K562 (cell line): ENCODE results near the gene ST7. TPM values are rescaled to one million over a fixed set of nuclear protein-coding genes. Genes with fewer than 3 reads are reported as not detected.

ENCODE experiments used
- ARID2 ChIP-seq: fragments of 450-650 bp; IDR thresholded peaks from 2 replicates; pipeline ENCODE4 v1.6.1; 2017; ENCODE audit warnings: antibody characterized with exemption, mild to moderate bottlenecking
- DDX20 ChIP-seq: fragments of 450-650 bp; IDR thresholded peaks from 2 replicates; pipeline ENCODE4 v1.6.1; 2016; ENCODE audit warnings: missing genetic modification characterization, low read depth, mild to moderate bottlenecking, missing compliant biosample characterization, moderate library complexity
- ETV5 ChIP-seq: sonication (generic); formaldehyde crosslinking; IDR thresholded peaks from 2 replicates; pipeline ENCODE4 v1.4.0; 2020; ENCODE audit warnings: low read depth, mild to moderate bottlenecking, missing genetic modification reagents
- HMGXB4 ChIP-seq: sonication (generic); formaldehyde crosslinking; IDR thresholded peaks from 2 replicates; pipeline ENCODE4 v1.8.1; 2023; ENCODE audit warnings: mild to moderate bottlenecking, missing genetic modification reagents
- KDM1A ChIP-seq, 2 experiments: fragments of 450-650 bp; IDR thresholded peaks; 2 replicates each; pipeline ENCODE4 v1.6.1; 2016; ENCODE audit warnings: mild to moderate bottlenecking in 2 of 2
- MBD2 ChIP-seq: sonication (generic); IDR thresholded peaks from 2 replicates; pipeline ENCODE4 v1.6.1; 2016; ENCODE audit warnings: low read depth, borderline replicate concordance
- NFE2L1 ChIP-seq: fragments of 450-650 bp; IDR thresholded peaks from 2 replicates; pipeline ENCODE4 v1.6.1; 2016; ENCODE audit warnings: missing genetic modification characterization, low read depth, mild to moderate bottlenecking, missing compliant biosample characterization, moderate library complexity, borderline replicate concordance
- NFIX ChIP-seq: fragments of 250-450 bp; sonication (Bioruptor Pico); IDR thresholded peaks from 2 replicates; pipeline ENCODE4 v1.4.0; 2020; ENCODE audit warnings: low read depth, mild to moderate bottlenecking, moderate library complexity
- POLR2G ChIP-seq: fragments of 200-400 bp; formaldehyde crosslinking; IDR thresholded peaks from 2 replicates; pipeline ENCODE4 v1.6.1; 2017; ENCODE audit warnings: low read depth, mild to moderate bottlenecking, antibody characterized with exemption, low read length, moderate library complexity
- PPARD ChIP-seq: fragments of 250-450 bp; sonication (Bioruptor Pico); IDR thresholded peaks from 2 replicates; pipeline ENCODE4 v1.8.0; 2022; ENCODE audit warnings: inconsistent platforms, mild to moderate bottlenecking, moderate library complexity
- RAD21 ChIP-seq, 2 experiments: fragments of 250-450 bp in 1 of 2; fragments of 450-650 bp in 1 of 2; sonication (Bioruptor Pico) in 1 of 2; formaldehyde crosslinking in 1 of 2; IDR thresholded peaks in 1 of 2; conservative IDR thresholded peaks in 1 of 2; 2 replicates each; pipeline versions ENCODE4 v1.4.0 to v1.8.0; 2020 to 2022; ENCODE audit warnings: mild to moderate bottlenecking in 2 of 2, moderate library complexity in 1 of 2
- RHOXF2B ChIP-seq: fragments of 250-450 bp; sonication (Bioruptor Pico); conservative IDR thresholded peaks from 2 replicates; pipeline ENCODE4 v1.5.1; 2021
- SMARCA4 ChIP-seq: fragments of 450-650 bp; IDR thresholded peaks from 2 replicates; pipeline ENCODE4 v1.6.1; 2016
- SMARCE1 ChIP-seq: fragments of 450-650 bp; IDR thresholded peaks from 2 replicates; pipeline ENCODE4 v1.7.1; 2016; ENCODE audit warnings: mild to moderate bottlenecking
- SMC3 ChIP-seq: conservative IDR thresholded peaks from 2 replicates; pipeline ENCODE4 v1.6.1; 2011; ENCODE audit warnings: low read depth, low read length, improper control_type of control experiment; ENCODE audit not compliant: insufficient read depth
- YBX1 ChIP-seq: fragments of 450-650 bp; IDR thresholded peaks from 2 replicates; pipeline ENCODE4 v1.7.1; 2016; ENCODE audit warnings: mild to moderate bottlenecking
- ZNF133 ChIP-seq: fragments of 250-450 bp; sonication (Bioruptor Pico); IDR thresholded peaks from 2 replicates; pipeline ENCODE4 v1.4.0; 2020; ENCODE audit warnings: mild to moderate bottlenecking
- ZNF668 ChIP-seq: fragments of 250-450 bp; sonication (Bioruptor Pico); IDR thresholded peaks from 2 replicates; pipeline ENCODE4 v1.8.0; 2022; ENCODE audit warnings: mild to moderate bottlenecking, inconsistent platforms
- ZNF830 ChIP-seq: fragments of 250-450 bp; sonication (Bioruptor Pico); IDR thresholded peaks from 2 replicates; pipeline ENCODE4 v1.5.0; 2021; ENCODE audit warnings: mild to moderate bottlenecking
- polyA plus RNA-seq, 8 experiments: library from polyadenylated mRNA; depleted of rRNA in 4 of 8; stranded (reverse) in 5 of 8; unstranded in 3 of 8; fragments of >200 nt; fragmentation: Nextera tagmentation in 2 of 8; fragmentation: Illumina TruSeq in 1 of 8; extraction: Ambion mirVana in 2 of 8; extraction: Trizol in 1 of 8; gene quantifications; 2 replicates each; pipeline versions ENCODE4 v1.2.1 to v1.2.3, GENCODE V29; 2011 to 2014; ENCODE audit warnings: inconsistent platforms in 1 of 8, missing spikeins in 1 of 8
- total RNA-seq, 7 experiments: library from RNA; depleted of rRNA in 6 of 7; stranded (reverse); fragments of >200 nt in 6 of 7; fragmentation: Illumina TruSeq in 2 of 7; extraction: Trizol in 2 of 7; gene quantifications; 2 replicates each; pipeline versions ENCODE4 v1.2.1 to v1.2.3, GENCODE V29; 2011 to 2021; ENCODE audit warnings: low replicate concordance in 1 of 7
- TF ChIP-seq, protein P1 (sequence below): fragments of 450-650 bp; IDR thresholded peaks from 2 replicates; pipeline ENCODE4 v1.6.1; 2016; ENCODE audit warnings: mild to moderate bottlenecking
- TF ChIP-seq, protein P2 (sequence below): fragments of 250-450 bp; sonication (Bioruptor Pico); IDR thresholded peaks from 2 replicates; pipeline ENCODE4 v1.8.0; 2022; ENCODE audit warnings: moderate library complexity, mild to moderate bottlenecking, inconsistent platforms
- TF ChIP-seq, protein P3 (sequence below), 2 experiments: fragments of 250-450 bp in 1 of 2; fragments of 450-650 bp in 1 of 2; sonication (Bioruptor Pico) in 1 of 2; IDR thresholded peaks; 2 replicates each; pipeline versions ENCODE4 v1.6.1 to v1.8.0; 2016 to 2021; ENCODE audit warnings: mild to moderate bottlenecking in 2 of 2, moderate library complexity in 2 of 2, missing compliant biosample characterization in 1 of 2, missing genetic modification characterization in 1 of 2

Gene ST7
- total and polyA plus RNA-seq, 9 of the 15 experiments (the other 6 are each of a cell fraction or from before 2014, with no cell fraction given): 23.9 to 56.3 (median 36.9) TPM

DNA sequence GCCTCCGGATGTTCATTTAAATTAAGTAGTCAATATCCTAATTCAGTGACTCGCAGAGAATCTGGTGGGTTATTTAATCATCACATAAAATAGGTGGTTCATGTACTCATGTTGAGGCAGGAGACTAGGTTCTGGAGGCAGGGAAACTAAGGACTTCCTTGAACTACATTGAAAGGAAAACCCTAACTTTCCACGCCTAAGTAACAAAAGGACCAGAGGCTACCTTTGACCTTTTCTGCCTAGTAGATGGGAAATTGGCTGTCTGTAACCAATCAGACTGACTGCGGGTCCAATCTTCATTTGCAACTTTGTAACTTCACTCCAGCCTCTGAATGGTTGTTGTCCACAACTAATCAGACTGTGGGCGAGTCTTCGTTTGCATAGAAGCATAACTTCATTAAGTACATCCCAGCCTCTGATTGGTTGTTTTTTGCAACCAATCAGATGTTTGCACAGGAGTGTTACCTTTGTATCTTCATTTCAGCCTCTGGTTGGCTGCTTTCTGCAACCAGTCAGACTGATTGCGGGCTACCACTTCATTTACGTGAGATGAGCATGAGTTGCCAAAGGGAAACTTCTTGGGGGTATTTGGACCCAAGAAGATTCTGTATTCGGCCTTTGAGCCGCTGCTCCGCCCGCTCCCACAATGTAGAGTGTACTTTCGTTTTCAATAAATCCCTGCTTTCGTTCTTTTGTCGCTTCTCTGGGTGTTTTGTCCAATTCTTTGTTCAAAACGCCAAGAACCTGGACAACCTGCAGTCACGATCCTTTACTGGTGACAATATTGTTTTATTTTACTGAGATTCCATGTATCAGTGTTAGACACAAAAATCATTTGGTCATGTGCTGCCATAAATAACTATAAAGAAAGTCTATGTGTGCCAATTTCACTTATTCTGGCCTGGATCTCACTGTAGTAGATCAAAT is 1.7 kb upstream of the ST7 start (continued):
- 0 out of 2 replicates have a peak, but pooled peaks have one; percentile 16 for TF ChIP-seq SMARCE1
- TF ChIP-seq DDX20 (tag): no peak
- TF ChIP-seq ZNF668: no peak
- TF ChIP-seq SMC3: no peak
- TF ChIP-seq MBD2: peak; percentile 22; the same call in 1 of the 2 replicates
- no peak for TF ChIP-seq KDM1A (IDR thresholded peaks at IDR 0.05)
- TF ChIP-seq NFE2L1: no peak
- TF ChIP-seq, protein P1, sequence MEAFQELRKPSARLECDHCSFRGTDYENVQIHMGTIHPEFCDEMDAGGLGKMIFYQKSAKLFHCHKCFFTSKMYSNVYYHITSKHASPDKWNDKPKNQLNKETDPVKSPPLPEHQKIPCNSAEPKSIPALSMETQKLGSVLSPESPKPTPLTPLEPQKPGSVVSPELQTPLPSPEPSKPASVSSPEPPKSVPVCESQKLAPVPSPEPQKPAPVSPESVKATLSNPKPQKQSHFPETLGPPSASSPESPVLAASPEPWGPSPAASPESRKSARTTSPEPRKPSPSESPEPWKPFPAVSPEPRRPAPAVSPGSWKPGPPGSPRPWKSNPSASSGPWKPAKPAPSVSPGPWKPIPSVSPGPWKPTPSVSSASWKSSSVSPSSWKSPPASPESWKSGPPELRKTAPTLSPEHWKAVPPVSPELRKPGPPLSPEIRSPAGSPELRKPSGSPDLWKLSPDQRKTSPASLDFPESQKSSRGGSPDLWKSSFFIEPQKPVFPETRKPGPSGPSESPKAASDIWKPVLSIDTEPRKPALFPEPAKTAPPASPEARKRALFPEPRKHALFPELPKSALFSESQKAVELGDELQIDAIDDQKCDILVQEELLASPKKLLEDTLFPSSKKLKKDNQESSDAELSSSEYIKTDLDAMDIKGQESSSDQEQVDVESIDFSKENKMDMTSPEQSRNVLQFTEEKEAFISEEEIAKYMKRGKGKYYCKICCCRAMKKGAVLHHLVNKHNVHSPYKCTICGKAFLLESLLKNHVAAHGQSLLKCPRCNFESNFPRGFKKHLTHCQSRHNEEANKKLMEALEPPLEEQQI: no peak; the same call in 1 of the 2 replicates
- TF ChIP-seq, protein P2, sequence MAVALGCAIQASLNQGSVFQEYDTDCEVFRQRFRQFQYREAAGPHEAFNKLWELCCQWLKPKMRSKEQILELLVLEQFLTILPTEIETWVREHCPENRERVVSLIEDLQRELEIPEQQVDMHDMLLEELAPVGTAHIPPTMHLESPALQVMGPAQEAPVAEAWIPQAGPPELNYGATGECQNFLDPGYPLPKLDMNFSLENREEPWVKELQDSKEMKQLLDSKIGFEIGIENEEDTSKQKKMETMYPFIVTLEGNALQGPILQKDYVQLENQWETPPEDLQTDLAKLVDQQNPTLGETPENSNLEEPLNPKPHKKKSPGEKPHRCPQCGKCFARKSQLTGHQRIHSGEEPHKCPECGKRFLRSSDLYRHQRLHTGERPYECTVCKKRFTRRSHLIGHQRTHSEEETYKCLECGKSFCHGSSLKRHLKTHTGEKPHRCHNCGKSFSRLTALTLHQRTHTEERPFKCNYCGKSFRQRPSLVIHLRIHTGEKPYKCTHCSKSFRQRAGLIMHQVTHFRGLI: no peak
- TF ChIP-seq POLR2G: no peak
- TF ChIP-seq ARID2: no peak
- TF ChIP-seq YBX1: no peak
- no peak for TF ChIP-seq RHOXF2B (CRISPR knock-in tag)
- no peak for TF ChIP-seq ZNF133
- TF ChIP-seq ZNF830 (CRISPR knock-in tag): no peak
- no peak for TF ChIP-seq PPARD (CRISPR knock-in tag)
- TF ChIP-seq, protein P3, sequence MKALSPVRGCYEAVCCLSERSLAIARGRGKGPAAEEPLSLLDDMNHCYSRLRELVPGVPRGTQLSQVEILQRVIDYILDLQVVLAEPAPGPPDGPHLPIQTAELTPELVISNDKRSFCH (CRISPR knock-in tag; IDR thresholded peaks at IDR 0.05): no peak
- TF ChIP-seq, protein P3 (tag; IDR thresholded peaks at IDR 0.05): no peak
- TF ChIP-seq RAD21 (CRISPR knock-in tag; conservative IDR thresholded peaks at IDR 0.05 in 1 of 2, IDR thresholded peaks at IDR 0.05 in 1 of 2): 0 out of 4 replicates have a peak, but pooled peaks of 1 of the 2 experiments have one; percentile 5
- no peak for TF ChIP-seq HMGXB4 (CRISPR knock-in tag)
- 0 out of 2 replicates have a peak, but pooled peaks have one; percentile 17 for TF ChIP-seq ETV5 (CRISPR knock-in tag)
- peak; percentile 16; the same call in 1 of the 2 replicates for TF ChIP-seq SMARCA4
- TF ChIP-seq NFIX (CRISPR knock-in tag): no peak
